ENCODE results near the gene EFCAB6. TPM values are rescaled to one million over a fixed set of nuclear protein-coding genes. Genes with fewer than 3 reads are reported as not detected.

Gene EFCAB6
- total and polyA plus RNA-seq, 2 donors (not counting 3 experiments of a cell fraction or from before 2014, with no cell fraction given): 0.07 to 0.31 TPM

GRCh38 chr22:43682851-43683250 lies 129.3 kb downstream of the EFCAB6 start:
- DNase-seq (ENCODE audit: low read depth, low spot score) (no peak), FAIRE-seq (no peak)
- Histone ChIP-seq H3K27me3 (ENCODE audit: control insufficient read depth in 2 of 2, insufficient read depth in 2 of 2, low read length in 2 of 2) (no peaks in the 10 kb centered on the region), H3K9me3 (replicated peaks; ENCODE audit: control insufficient read depth, insufficient read depth, low read length) (no peaks in the 10 kb centered on the region), H3K27ac (ENCODE audit: insufficient read depth, low read depth, low read length) (no peak overlapping the region), H4K20me1 (replicated peaks; ENCODE audit: control insufficient read depth, extremely low read depth, insufficient read depth, low read length) (no peaks in the 10 kb centered on the region), H3K4me1 (ENCODE audit: control insufficient read depth, extremely low read depth, insufficient read depth, low read length) (no peaks in the 10 kb centered on the region), H2AFZ (ENCODE audit: low read depth, low read length) (no peak overlapping the region), H3K4me2 (ENCODE audit: insufficient read depth, low read length) (no peak overlapping the region), H3K9ac (replicated peaks; ENCODE audit: extremely low read depth, insufficient read depth, low read length) (no peak overlapping the region), H3K9me1 (replicated peaks; ENCODE audit: control insufficient read depth, extremely low read depth, insufficient read depth, low read length) (no peaks in the 10 kb centered on the region), H3K4me3 (replicated peaks in 1 of 3; ENCODE audit: insufficient read depth in 1 of 3, low read depth in 1 of 3, low read length in 3 of 3) (no peak overlapping the region), H3K36me3 (ENCODE audit: control insufficient read depth in 2 of 2, extremely low read depth in 1 of 2, insufficient read depth in 2 of 2, low read length in 2 of 2) (no peaks in the 10 kb centered on the region), H3K79me2 (ENCODE audit: control insufficient read depth, insufficient read depth, low read length) (no peaks in the 10 kb centered on the region)
- dilution Hi-C loops (cut with MboI; ENCODE audit: extremely low pct_ligation_motif_present, low sequenced_read_pairs) (no loop called here), intact Hi-C loops (cut with micrococcal nuclease) (no loop called here)
- no peak for TF ChIP-seq CTCF (IDR thresholded peaks at IDR 0.05; ENCODE audit: extremely low read depth in 1 of 2, insufficient read depth in 1 of 2, low read depth in 1 of 2, low read length in 2 of 2)
- no peak for TF ChIP-seq MYC (IDR thresholded peaks at IDR 0.05; ENCODE audit: low read depth, low read length)
- TF ChIP-seq, protein P1, sequence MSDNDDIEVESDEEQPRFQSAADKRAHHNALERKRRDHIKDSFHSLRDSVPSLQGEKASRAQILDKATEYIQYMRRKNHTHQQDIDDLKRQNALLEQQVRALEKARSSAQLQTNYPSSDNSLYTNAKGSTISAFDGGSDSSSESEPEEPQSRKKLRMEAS (IDR thresholded peaks at IDR 0.05; ENCODE audit: insufficient read depth, insufficient read length): no peak
- no peak for TF ChIP-seq POLR2A (IDR thresholded peaks at IDR 0.05; ENCODE audit: low read depth, low read length)
- no peak for TF ChIP-seq EZH2 (IDR thresholded peaks at IDR 0.05; ENCODE audit: borderline replicate concordance, low read depth, low read length, severe bottlenecking)
- TF ChIP-seq JUN (IDR thresholded peaks at IDR 0.05; ENCODE audit: borderline replicate concordance, insufficient read depth, insufficient read length, low read depth): no peak
- TF ChIP-seq FOS (IDR thresholded peaks at IDR 0.05; ENCODE audit: borderline replicate concordance, insufficient read depth, low read length): no peak
- TF ChIP-seq POLR2AphosphoS5 (IDR thresholded peaks at IDR 0.05; ENCODE audit: insufficient read depth, low read depth, low read length): no peak
- no peak for TF ChIP-seq GATA2 (IDR thresholded peaks at IDR 0.05; ENCODE audit: insufficient read depth, insufficient read length, low read depth, low read length)
- POLR2A ChIA-PET: no interaction called here
- CTCF ChIA-PET: no interaction called here
- BruUV-seq (replicated peaks): no TSS peak

All from endothelial cell of umbilical vein (primary cell).